Natural killer cell (primary cell): Measurements from ENCODE around the gene AHSP. TPM values are rescaled to one million over a fixed set of nuclear protein-coding genes. Genes with fewer than 3 reads are reported as not detected.

Experiments used
- ATAC-seq, 3 donors: fragments of 150-1000 bp in 2 of 3; fragments of 200-7000 bp in 1 of 3; cut with Tn5 transposase; 1 replicate in 1 of 3; 2 replicates in 2 of 3; pipeline ENCODE4 v1.10.0; 2021; ENCODE audit warnings: mild to moderate bottlenecking in 2 of 3, moderate library complexity in 2 of 3
- DNase-seq, 2 donors: peaks; one replicate each; pipeline versions ENCODE4 v3.0.0 to v3.0.0-alpha.2; 2013 to 2021; ENCODE audit warnings: mixed read lengths in 1 of 2
- H3K27ac ChIP-seq: one replicate; pipeline ENCODE4 v1.5.1; 2013; ENCODE audit warnings: mild to moderate bottlenecking, low read length
- H3K27me3 ChIP-seq: one replicate; pipeline ENCODE4 v1.6.1; 2013; ENCODE audit warnings: low read length; ENCODE audit not compliant: control insufficient read depth, insufficient read depth
- H3K36me3 ChIP-seq: one replicate; pipeline ENCODE4 v1.6.1; 2013; ENCODE audit warnings: low read length; ENCODE audit not compliant: control insufficient read depth, insufficient read depth
- H3K4me1 ChIP-seq: one replicate; pipeline ENCODE4 v1.6.1; 2013; ENCODE audit warnings: low read length; ENCODE audit not compliant: control insufficient read depth, insufficient read depth
- H3K4me3 ChIP-seq: one replicate; pipeline ENCODE4 v1.5.1; 2013; ENCODE audit warnings: low read length
- H3K9me3 ChIP-seq: one replicate; pipeline ENCODE4 v1.6.1; 2013; ENCODE audit warnings: low read length; ENCODE audit not compliant: control insufficient read depth, insufficient read depth
- H3K27ac Mint-ChIP-seq, 2 donors: one replicate each; pipeline ENCODE4 v1.8.0; 2022; ENCODE audit warnings: mild to moderate bottlenecking in 2 of 2, mixed read lengths in 2 of 2, moderate library complexity in 1 of 2
- H3K27me3 Mint-ChIP-seq, 2 donors: one replicate each; pipeline ENCODE4 v1.8.0; 2022; ENCODE audit warnings: low read depth in 2 of 2, mixed read lengths in 2 of 2
- H3K36me3 Mint-ChIP-seq: one replicate; pipeline ENCODE4 v1.8.0; 2022; ENCODE audit warnings: mixed read lengths
- H3K4me1 Mint-ChIP-seq, 2 donors: one replicate each; pipeline ENCODE4 v1.8.0; 2022; ENCODE audit warnings: mixed read lengths in 2 of 2
- H3K4me3 Mint-ChIP-seq: one replicate; pipeline ENCODE4 v1.8.0; 2022; ENCODE audit warnings: mild to moderate bottlenecking, moderate library complexity, mixed read lengths
- H3K9me3 Mint-ChIP-seq, 2 donors: one replicate each; pipeline ENCODE4 v1.8.0; 2022; ENCODE audit warnings: mixed read lengths in 2 of 2
- WGBS: methylation state at CpG from one replicate; pipeline ENCODE4 v1.1.7; 2013; ENCODE audit warnings: missing lambda C conversion rate; ENCODE audit not compliant: insufficient coverage; 5-methylcytosine and 5-hydroxymethylcytosine counted together
- intact Hi-C: fragments of 100-400 bp; cut with micrococcal nuclease; formaldehyde crosslinking; loops from one replicate; pipeline ENCODE4 v1.14.2; 2022
- total RNA-seq, 4 donors: library from RNA; stranded (reverse); fragments of 120-200 nt in 1 of 4; gene quantifications; one replicate each; pipeline versions ENCODE4 v1.2.3 to v1.2.4, GENCODE V29; 2013 to 2022
- TF ChIP-seq, protein P1 (sequence below): fragments of 200-600 bp; IDR thresholded peaks from one replicate; pipeline ENCODE4 v1.8.0; 2022; ENCODE audit warnings: antibody characterized with exemption

AHSP gene
- total RNA-seq, 3 donors from 2014 or later (not counting 1 experiment from before 2014, with no cell fraction given): not detected

GRCh38 chr16:31529108-31529936 lies 1.6 kb downstream of the AHSP start:
- intact Hi-C loops: no loop called here
- Histone ChIP-seq H3K27me3 (peaks cover 5% of the 10 kb centered on the region), H3K27ac (no peak overlapping the region), H3K36me3 (no peaks in the 10 kb centered on the region), H3K4me3 (no peak overlapping the region), H3K4me1 (peaks cover 2% of the 10 kb centered on the region), H3K9me3 (no peaks in the 10 kb centered on the region)
- Mint-ChIP-seq H3K27me3 (peaks cover 17 to 19% of the 10 kb centered on the region in 2 donors), H3K36me3 (no peaks in the 10 kb centered on the region), H3K4me1 (no peaks in the 10 kb centered on the region), H3K27ac (no peak overlapping the region), H3K9me3 (no peaks in the 10 kb centered on the region), H3K4me3 (no peak overlapping the region)
- ATAC-seq (peak in 1 of 3 donors; percentile 20), DNase-seq (peak in 1 of 2 donors; percentile 37)
- TF ChIP-seq, protein P1, sequence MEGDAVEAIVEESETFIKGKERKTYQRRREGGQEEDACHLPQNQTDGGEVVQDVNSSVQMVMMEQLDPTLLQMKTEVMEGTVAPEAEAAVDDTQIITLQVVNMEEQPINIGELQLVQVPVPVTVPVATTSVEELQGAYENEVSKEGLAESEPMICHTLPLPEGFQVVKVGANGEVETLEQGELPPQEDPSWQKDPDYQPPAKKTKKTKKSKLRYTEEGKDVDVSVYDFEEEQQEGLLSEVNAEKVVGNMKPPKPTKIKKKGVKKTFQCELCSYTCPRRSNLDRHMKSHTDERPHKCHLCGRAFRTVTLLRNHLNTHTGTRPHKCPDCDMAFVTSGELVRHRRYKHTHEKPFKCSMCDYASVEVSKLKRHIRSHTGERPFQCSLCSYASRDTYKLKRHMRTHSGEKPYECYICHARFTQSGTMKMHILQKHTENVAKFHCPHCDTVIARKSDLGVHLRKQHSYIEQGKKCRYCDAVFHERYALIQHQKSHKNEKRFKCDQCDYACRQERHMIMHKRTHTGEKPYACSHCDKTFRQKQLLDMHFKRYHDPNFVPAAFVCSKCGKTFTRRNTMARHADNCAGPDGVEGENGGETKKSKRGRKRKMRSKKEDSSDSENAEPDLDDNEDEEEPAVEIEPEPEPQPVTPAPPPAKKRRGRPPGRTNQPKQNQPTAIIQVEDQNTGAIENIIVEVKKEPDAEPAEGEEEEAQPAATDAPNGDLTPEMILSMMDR: no peak
- 17% methylated on average over 46 of the region's 52 CpGs for WGBS

DNA sequence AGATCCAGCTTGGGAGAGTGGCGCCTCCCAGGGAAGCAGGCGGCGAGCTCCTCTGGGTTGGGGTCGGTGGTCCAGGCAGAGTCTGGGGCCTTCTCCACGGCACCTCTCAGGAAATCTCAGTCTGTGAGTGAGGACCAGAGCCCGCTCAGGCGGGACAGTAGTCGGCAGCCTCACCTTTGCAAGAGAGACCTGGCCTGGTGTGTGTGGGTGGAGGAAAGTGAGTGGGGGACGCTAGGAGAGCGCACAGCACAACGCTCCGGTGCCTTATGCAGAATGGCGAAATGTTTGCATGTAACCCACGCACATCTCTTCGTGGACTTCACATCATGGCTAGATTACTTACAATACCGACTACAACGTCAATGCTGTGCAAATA lies 2.2 kb downstream of the AHSP start:
- Histone ChIP-seq H3K9me3 (no peaks in the 10 kb centered on the region), H3K27ac (no peak overlapping the region), H3K27me3 (peaks cover 5% of the 10 kb centered on the region), H3K36me3 (no peaks in the 10 kb centered on the region), H3K4me1 (peaks cover 2% of the 10 kb centered on the region), H3K4me3 (no peak overlapping the region)
- intact Hi-C loops: no loop called here
- Mint-ChIP-seq H3K4me3 (no peak overlapping the region), H3K36me3 (no peaks in the 10 kb centered on the region), H3K9me3 (no peaks in the 10 kb centered on the region), H3K27me3 (peaks cover 17 to 21% of the 10 kb centered on the region in 2 donors), H3K27ac (no peak overlapping the region), H3K4me1 (no peaks in the 10 kb centered on the region)
- WGBS: 78% methylated on average over 17 of the region's 17 CpGs
- no peak for DNase-seq
- TF ChIP-seq, protein P1: no peak
- no peak for ATAC-seq

GRCh38 chr16:31530405-31530804 lies 2.7 kb downstream of the AHSP start:
- H3K27me3 ChIP-seq: peaks cover 7% of the 10 kb centered on the region
- no peak overlapping the region for H3K4me3 ChIP-seq
- H3K9me3 ChIP-seq: no peaks in the 10 kb centered on the region
- H3K27ac Mint-ChIP-seq: no peak overlapping the region
- no peaks in the 10 kb centered on the region for H3K36me3 Mint-ChIP-seq
- H3K9me3 Mint-ChIP-seq: no peaks in the 10 kb centered on the region
- intact Hi-C loops: no loop called here
- no peaks in the 10 kb centered on the region for H3K36me3 ChIP-seq
- H3K27me3 Mint-ChIP-seq: peaks cover 18 to 21% of the 10 kb centered on the region in 2 donors
- no peak overlapping the region for H3K27ac ChIP-seq
- H3K4me3 Mint-ChIP-seq: no peak overlapping the region
- WGBS: 82% methylated on average over 2 of the region's 5 CpGs
- no peaks in the 10 kb centered on the region for H3K4me1 Mint-ChIP-seq
- TF ChIP-seq, protein P1: no peak
- H3K4me1 ChIP-seq: peaks cover 2% of the 10 kb centered on the region
- no peak for ATAC-seq
- DNase-seq: no peak
